ENCODE results near the gene PARD3B.

DNA sequence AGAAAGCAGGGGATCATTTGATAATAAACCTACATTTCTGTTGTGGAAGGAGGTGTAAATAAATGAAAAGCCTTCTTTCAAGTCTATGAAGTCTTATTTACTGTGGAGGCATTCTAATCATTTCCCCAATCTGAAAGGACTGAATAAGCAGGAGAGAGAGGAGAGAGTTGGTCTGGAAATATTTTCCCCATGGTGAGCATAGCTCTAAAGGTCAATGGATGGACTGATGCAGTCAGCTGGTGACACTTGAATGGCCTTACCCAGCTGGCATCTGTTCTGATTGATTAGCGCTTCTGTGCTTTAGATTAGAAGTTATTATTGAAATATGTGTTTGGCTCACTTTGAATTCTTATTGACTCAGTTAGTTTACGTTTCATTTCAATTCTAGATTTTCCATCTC, 122.7 kb downstream of the PARD3B start:
- TF ChIP-seq POLR2A (IDR thresholded peaks at IDR 0.05; ENCODE audit: low read length) (no peak), GATA1 (IDR thresholded peaks at IDR 0.05; ENCODE audit: low read depth, low read length) (no peak)

Data from erythroblast (primary cell).